ENCODE results near the gene AK4.
A peak's percentile ranks its signal among the peaks of the same experiment; 100 is the strongest.
"Not testable (repeated sequence)": the region's sequence is repeated elsewhere in the genome, so short reads cannot be mapped to it uniquely, and the experiment has no call there.

Gene AK4

GRCh38 chr1:65150583-65151263 lies 2.7 kb downstream of the AK4 start:
- DNase-seq (ENCODE audit: low read depth) = no peak

DNA sequence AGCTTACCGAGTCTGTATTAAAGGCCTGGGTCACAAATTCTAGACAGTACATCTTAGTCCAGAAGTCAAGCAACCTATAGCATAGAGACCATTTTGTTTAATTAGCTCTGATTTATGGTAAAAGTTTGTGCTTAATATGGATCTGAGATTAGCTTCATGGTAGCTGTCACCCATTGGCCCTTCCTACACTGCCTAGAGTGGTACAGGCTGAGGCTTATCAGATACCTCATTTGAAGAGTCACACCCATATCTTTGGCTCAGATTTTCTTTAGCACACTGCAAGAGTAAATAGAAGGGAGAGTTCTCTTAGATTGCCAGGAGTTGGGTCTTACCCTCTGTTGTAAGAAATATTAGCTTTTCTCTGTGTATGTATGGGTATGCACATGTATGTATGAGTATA lies 3.6 kb downstream of the AK4 start:
- DNase-seq (ENCODE audit: low read depth) = no peak

DNA sequence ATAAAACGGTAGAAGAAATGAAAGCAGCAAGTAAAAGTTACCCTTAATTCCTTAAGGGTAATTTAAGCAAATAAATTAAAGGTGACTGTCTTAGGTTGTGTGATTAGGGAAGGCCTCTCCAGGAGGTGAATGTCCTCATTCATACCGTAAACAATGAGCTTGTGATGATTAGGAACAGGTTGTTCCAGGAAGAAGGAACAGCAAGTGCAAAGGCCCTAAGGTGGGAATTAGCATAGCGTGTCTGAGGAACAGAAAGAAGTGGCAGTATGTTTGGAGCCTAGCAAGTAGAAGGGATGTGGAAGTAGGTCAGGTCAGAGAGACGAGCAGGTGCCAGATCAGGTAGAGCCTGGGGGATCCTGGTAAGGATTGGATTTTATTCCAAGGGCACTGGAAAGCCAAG lies 5.6 kb downstream of the AK4 start:
- no peak for DNase-seq (ENCODE audit: low read depth)

- DNase-seq (ENCODE audit: low read depth) = no peak
Observed at GRCh38 chr1:65156910-65157545, 9.0 kb downstream of the AK4 start.

- no peak for DNase-seq (ENCODE audit: low read depth)
Observed at GRCh38 chr1:65157546-65157941, 9.5 kb downstream of the AK4 start.

- not testable (repeated sequence) for DNase-seq (ENCODE audit: low read depth)
Observed at GRCh38 chr1:65159291-65159688, 11.3 kb downstream of the AK4 start.

- no peak for DNase-seq (ENCODE audit: low read depth)
Observed at GRCh38 chr1:65159801-65160523, 12.0 kb downstream of the AK4 start.

DNA sequence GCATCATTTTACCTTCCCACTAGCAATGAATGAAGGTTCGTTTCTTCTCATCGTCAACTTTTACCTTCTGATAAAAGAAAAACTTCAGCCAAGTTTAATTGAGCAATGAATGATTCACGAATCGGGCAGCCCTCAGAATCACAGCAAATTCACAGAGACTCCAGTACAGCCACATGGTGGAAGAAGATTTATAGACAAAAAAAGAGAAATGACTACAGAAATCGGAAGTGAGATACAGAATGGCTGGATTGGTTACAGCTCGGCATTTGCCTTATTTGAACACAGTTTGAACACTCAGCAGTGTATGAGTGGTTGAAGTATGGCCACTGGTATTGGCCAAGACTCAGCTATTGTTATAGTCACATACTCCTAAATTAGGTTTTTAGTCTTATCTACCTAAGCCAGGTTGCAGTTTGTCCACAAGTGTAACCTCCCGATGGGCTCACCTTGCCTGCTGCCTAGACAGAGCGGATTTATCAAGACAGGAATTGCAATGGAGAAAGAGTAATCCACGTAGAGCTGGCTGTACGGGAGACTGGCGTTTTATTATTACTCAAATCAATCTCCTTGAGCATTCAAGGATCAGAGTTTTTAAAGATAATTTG lies 15.3 kb downstream of the AK4 start:
- no peak for DNase-seq (ENCODE audit: low read depth)

- DNase-seq (ENCODE audit: low read depth) = not testable (repeated sequence)
Observed at GRCh38 chr1:65164101-65164500, 16.1 kb downstream of the AK4 start.

GRCh38 chr1:65164633-65165032 lies 16.6 kb downstream of the AK4 start:
- DNase-seq (ENCODE audit: low read depth) = no peak

DNA sequence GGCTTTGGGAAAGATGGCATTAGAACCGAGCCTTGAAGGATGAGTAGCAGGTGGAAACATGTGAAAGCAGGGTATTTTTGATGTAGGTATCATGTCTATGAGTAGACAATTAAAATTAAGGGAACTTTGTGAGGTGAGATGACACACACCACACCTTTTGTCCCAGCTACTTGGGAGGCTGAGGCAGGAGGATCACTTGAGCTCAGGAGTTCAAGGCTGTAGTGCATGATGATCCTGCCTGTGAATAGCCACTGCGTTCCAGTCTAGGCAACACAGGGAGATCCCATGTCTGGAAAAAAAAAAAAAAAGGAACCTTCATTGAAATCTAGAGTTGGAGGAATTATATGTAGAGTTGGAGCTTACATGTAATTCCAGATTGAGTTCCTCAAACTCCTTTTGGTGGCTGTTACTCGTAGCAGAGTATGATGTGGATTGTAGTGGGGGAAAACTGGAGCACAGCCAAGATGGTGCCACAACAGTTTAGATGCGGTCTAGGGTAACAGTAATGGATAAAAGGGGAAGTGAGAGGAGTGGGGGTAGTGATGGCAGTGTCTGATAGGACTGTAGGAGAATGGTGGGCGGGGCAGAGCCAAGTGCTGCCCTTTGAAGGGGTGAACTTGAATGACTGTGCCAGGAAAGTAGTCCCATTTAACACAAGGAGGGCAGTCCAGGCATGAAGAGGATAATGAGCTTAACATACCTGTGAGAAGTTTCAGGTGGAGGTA lies 17.4 kb downstream of the AK4 start:
- no peak for DNase-seq (ENCODE audit: low read depth)

- DNase-seq (ENCODE audit: low read depth) = no peak
Observed at GRCh38 chr1:65166572-65167305, 18.7 kb downstream of the AK4 start.

DNA sequence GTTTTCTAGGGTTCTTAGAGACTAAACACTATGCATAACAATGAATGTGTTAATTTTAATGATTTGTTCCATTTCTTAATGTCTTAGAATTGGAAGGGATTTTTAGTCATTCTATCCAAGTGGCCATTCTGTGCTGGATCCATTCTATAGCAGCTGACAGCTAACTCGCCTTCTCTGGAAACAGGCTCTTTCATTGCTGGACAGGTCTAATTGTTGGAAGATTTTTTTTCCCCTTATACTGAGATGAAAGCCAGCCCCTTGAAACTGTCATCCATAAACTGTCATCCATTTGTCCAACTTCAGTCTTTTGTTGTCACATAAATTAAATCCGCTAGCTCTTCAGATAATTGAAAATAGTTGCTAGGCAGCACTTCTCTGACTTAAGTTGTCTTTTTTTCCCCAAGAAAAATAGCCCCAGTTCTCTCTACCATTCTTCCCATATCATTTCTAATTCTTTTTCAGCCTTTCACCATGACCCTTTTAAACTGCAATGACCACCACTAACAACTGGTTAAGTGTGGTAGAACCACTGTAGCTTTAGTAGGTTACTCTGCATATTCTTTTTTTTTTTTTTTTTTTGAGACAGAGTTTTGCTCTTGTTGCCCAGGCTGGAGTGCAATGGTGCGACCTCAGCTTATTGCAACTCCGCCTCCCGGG lies 19.7 kb downstream of the AK4 start:
- DNase-seq (ENCODE audit: low read depth) = no peak

DNA sequence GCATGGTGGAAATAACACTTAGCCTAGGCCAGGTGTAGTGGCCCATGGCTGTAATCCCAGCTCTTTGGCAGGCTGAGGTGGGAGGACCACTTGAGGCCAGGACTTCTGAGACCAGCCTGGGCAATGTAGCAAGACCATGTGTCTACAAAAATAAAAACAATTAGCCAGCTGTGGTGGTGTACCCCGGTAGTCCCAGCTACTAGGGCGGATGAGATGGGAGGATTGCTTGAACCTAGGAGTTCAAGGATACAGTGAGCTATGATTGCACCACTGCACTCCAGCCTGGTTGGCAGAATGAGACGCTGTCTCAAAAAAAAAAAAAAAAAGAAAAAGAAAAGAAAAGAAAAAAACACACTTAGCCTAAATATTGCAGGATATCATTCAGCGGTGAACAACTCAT lies 20.9 kb downstream of the AK4 start:
- no peak for DNase-seq (ENCODE audit: low read depth)

DNA sequence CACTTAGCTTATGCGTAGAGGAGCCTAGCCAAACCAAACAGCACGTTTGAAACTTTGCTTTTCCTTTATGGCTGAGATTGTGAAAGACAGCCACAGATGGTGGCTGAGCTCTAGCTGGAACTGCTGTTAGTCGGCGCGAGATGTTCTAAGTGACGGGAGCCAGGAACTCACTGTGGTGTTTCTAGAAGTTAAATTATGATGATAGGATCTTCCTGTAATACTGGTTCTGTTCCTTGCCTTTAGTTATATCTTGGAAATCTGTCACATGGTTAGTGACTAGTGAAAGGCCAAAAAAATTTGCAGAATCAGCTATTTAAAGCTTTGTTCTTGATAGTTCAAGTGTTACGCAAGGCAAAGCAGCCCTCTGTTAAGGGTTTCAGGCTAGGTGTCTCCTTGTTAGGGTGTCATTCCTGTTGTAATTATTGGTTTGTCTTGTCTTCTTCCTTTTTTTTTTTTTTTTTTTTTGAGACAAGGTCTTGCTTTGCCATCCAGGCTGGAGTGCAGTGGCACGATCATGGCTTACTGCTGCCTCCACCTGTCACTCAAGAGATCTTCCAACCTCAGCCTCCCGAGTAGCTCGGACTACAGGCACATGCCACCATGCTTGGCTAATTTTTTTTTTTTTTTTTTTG lies 22.6 kb downstream of the AK4 start:
- no peak for DNase-seq (ENCODE audit: low read depth)

GRCh38 chr1:65172936-65173690 lies 25.1 kb downstream of the AK4 start:
- no peak for DNase-seq (ENCODE audit: low read depth)

GRCh38 chr1:65174585-65174984 lies 26.6 kb downstream of the AK4 start:
- DNase-seq (ENCODE audit: low read depth) = peak; percentile 93

DNA sequence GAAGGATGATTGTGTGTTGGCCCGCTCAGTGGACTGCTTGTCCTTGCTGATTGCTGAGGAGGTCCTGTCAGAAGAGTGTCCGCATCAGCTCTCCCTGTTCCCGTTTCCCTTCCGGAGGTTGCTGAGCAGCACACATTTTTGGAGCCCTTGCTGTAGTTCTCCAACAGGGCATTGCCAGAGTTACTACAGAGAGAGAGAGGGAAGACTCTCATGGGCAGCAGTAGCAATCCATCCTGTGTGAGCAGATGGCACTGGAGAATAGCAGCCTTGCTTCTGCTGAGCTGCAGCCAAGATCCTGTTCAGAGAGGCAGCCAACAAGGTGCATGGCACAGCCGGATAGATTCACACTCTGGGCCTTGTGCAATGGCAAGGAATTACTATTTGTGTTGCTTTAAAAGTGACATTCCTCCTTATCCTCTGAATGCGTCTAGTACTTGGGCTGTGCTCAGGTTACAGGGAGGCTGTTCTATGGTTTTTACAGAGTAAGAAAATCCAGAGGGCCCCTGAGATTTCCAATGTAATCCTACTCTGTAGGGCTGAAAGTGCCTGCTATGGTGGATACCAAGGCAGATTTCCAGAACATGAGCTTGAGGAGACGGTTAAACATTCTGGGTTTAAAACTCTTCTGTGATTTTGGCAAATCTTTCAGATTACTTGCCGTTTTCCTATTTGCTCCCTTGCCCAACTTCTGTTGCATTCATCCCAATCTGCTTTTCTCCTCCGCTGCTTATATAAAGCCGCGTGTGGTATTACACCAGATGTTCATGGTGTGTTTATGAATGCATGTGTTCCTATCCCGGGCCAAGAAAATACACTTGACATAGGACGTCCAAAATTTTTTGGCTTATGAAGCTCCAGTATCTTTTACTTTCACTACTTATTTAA lies 27.4 kb downstream of the AK4 start:
- DNase-seq (ENCODE audit: low read depth) = no peak

DNA sequence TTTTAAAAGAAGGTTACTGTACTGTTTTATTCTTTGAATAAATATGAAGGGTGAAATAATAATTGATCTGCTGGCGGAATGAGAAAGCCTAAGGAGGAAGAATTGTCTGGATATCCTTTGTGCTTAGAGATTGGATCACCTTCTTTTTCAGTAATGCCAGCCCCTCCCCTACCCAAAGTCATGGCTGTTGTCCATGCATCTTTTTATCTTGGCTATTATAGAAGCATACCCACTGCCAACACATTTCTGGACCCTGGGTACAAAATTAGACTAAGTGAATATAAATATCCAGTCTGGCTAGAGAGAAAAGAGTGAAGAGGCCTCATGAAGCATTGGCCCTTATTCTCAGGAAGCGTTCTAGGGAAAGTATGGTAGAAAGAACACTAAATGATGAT lies 28.1 kb downstream of the AK4 start:
- no peak for DNase-seq (ENCODE audit: low read depth)
